GM19463 (cell line): ENCODE measurements around the gene ARID4B.
"Not testable (repeated sequence)": the region's sequence is repeated elsewhere in the genome, so short reads cannot be mapped to it uniquely, and the experiment has no call there.

ENCODE experiments used
- ATAC-seq: cut with Tn5 transposase; IDR thresholded peaks from one replicate; pipeline ENCODE4 v1.9.1; 2021; ENCODE audit warnings: mild to moderate bottlenecking, moderate library complexity; ENCODE audit not compliant: unreplicated experiment

ARID4B gene

DNA sequence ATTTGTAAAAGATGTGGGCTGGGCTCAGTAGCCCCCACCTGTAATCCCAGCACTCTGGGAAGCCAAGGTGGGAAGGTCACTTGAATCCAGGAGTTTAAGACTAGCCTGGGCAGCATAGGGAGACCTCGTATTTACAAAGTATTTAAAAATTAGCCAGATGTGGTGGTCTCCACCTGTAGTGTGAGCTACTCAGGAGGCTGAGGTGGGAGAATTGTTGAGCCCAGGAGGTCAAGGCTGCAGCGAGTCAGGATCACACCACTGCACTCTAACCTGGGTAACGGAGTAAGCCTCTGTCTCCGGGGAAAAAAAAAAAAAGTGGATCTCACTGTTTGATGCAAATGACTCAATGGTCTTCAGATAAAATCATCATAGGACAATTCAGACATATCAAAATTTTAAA lies 89.4 kb downstream of the ARID4B start:
- no peak for ATAC-seq

DNA sequence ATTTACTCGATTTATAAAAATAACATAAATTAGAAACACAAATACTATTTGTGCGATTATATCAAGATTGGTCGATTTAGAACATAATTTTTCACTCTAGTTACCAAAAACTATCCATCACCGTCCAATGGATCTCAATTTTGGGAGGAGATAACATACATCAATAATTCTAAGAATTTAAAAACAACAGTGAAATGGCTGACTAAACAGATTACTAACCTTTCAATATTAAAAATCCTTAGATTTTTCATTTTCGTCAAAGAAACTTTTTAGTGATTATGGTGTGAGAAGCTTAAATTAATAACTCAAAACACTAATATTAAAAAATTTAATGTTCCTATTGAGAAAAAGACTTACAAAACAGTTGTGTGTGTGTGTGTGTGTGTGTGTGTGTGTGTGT lies 91.9 kb downstream of the ARID4B start:
- no peak for ATAC-seq

DNA sequence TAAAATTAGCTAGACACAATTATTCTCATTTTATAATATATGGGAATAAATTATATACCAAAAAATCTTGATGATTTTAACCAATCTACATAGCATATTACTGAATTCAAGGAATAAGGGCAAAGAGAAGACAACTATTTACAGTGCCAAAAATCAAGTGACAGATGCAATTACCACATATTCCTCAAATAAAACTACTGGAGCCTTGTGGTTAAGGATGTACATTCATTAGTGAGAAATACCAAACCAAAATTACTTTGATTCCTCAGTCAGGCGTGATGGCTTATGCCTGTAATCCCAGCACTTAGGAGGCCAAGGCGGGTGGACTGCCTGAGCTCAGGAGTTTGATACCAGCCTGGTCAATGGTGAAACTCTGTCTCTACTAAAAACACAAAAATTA lies 98.1 kb downstream of the ARID4B start:
- no peak for ATAC-seq

DNA sequence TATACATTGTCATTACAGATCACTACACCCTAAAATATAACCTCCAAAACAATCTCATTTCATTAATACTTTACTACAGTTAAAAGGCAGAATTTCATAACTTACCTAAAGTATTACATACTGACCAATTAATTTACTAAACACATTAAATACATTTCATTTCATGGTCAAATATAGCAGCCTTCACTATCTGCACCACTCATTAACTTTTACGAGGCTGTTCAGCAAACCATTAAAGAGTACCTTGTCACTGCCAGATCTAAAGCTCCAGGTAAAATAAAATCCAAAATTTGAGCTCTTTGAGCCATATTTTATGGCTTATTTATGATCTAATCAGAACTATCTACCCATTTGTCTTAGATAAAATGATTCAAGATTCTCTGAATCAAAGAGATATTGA lies 100.6 kb downstream of the ARID4B start:
- no peak for ATAC-seq

DNA sequence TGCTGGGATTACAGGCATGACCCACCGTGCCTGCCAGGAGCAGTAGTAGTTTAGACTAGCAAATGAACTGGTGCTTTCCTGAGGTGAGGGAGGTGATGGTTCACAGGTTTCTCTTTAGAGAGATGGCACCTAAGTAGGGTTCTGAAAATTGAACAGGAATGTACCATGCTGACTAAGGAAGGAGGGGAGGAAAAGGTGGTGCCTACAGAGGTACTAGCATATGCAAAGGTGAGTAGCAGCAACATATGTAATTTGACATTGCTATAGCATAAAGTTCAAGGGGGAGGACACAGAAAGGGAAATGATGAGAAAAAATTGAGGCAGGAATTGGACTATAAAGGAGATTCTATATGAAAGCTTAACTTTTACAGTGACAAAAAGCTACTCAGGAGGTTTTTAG lies 101.0 kb downstream of the ARID4B start:
- no peak for ATAC-seq

DNA sequence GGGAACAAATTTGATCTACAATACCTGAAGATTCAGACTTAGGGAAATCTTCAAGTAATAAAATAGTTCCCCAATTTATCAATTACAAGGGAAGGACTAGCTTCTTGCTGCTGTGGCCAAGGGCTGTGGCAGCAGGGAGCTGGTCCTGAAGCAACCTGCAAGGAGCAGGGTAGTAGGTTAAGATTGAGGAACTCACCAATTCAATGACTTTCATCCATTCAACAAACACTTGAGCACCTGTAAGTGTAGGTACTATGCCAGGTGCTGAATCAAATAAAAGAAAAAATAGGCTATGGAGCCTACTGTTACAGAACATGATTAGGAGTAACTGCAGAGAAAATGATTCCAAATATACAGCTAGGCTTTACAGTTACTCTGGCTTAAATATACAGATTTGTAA lies 102.7 kb downstream of the ARID4B start:
- no peak for ATAC-seq

DNA sequence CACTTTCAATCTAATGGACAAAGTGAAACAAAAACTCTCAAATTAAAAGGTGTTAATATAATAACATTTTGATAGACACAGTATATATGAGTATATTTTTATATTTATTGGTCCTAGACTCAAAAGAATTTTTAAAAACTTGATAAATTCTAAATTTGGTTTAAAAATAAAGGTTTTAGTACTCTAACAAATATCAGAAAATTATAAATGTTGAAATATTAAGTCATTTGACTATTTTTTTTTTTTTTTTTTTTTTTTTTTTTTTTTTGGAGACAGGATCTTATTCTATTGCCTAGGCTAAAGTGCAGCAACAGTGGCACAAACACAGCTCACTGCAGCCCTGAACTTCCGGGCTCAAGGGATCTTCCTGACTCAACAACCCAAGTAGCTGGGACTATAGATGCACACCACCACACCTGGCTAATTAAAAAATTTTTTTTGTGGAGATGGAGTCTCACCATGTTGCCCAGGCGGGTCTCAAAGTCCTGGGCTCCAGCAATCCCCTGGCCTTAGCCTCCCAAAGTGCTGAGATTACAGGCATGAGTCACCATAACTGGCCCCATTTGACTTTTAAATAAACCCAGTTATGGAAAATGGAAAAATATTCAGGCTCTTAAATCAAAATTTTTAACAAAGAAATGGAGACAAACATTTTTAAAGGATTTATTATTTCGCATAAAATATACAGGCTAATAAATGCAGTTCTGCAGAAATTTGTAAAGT lies 106.2 kb downstream of the ARID4B start:
- no peak for ATAC-seq

DNA sequence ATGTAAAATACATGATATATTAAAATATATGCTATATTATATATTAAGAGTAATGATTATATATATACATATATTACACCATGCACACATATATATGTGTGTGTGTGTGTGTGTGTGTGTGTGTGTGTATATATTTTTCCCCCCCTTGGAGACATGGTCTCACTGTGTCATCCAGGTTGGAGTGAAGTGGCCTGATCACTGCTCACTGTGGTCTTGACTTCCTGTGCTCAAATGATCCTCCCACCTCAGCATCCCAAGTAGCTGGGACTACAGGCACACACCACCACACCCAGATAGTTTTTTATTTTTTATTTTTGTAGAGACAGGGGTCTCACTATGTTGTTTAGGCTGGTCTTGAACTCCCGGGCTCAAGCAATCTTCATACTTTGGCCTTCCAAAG lies 112.5 kb downstream of the ARID4B start:
- ATAC-seq = no peak

DNA sequence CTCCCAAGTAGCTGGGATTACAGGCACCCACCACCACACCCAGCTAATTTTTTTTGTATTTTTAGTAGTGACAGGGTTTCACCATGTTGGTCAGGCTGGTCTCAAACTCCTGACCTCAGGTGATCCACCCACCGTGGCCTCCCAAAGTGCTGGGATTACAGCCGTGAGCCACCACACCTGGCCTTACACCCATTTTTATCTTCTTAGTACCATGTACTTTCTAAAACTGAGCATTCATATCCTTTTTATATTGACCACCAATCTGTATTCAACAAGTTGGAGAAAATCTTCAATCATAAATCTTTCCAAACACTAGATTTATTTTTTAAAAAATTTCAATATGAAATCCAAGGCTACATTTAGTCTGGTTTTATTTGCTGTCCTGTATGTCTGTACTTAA lies 113.0 kb downstream of the ARID4B start:
- ATAC-seq = not testable (repeated sequence)

DNA sequence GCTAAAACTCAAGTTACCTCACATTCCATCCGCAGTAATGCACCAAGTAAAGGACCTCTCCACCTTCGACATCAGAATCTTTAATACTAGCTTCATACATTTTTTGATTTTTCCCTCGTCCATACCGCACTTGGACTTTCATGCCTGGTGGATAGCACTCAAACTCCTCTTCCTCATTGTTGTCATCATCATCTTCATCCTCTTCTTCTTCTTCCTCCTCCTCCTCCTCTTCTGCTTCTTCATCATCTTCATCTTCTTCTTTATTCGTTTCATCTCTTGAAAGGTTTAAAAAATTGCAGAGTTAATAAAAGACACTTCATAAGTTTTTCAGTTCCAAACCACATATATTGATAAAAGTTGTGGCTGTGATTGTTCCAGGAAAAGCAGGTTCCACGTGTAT lies 114.2 kb downstream of the ARID4B start:
- no peak for ATAC-seq

DNA sequence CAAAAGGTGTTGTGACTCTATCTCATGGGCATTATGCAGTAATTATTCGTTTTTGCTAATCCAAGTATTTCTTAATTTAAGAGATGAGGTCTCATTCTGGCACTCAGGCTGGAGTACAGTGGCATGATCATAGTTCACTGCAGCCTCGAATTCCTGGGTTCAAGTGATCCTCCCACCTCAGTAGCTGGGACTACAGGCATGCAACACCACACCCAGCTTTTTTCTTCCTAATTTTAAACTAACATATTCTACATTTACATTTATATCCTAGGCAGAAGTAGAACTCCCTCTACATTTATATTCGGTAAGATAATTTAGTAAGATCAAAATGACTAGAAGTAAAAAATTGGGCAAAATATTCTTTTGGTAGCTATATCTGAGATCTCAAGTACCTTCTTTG lies 116.5 kb downstream of the ARID4B start:
- no peak for ATAC-seq

DNA sequence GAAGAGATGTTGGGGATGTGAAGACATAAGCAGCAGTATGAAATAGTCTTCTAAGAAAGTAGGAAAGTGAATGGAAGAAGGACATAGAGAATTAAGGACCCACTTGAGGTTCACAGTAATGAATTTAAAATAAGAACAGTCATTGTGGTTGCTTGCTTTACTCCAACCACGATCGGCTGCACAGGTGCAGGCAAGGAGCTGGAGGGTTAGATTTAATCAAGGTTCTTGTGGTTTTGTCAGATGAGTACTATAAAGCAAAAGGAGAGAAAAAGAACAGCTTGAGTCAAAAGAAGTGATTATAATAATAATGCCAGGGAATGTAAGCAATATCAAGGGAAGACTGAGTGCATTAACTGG lies 120.8 kb downstream of the ARID4B start:
- ATAC-seq = no peak

DNA sequence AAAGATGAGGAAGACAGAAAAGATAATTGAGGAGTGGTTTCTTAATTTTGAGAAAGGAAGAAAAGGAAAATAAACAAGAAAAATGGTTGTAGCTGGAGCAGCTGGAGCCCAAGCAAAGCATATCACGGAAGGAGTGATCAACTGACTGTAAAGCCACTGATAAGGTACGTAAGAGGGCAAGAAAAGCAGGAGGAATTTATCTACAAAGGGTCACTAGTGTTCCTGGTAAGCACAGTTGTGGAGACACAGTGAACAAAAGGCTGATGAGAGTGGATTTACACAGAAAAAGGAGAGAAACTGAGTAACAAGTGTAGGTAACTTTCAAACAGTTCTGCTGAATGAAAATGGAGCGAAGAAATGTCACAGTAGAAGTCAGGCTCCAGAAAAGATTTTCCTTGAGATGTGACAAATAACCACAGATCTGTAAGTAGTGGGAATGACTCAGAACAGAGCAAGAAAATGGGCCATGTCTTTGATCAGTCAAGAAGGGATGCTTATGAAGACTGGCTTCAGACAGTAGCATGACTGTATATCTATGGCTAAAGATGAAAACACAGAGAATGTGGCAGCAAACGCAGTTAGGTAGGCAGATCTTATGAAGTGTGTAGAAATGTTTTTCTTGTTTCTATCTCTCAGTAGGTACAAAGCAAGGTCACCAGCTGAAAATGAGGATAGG lies 121.3 kb downstream of the ARID4B start:
- ATAC-seq = no peak

DNA sequence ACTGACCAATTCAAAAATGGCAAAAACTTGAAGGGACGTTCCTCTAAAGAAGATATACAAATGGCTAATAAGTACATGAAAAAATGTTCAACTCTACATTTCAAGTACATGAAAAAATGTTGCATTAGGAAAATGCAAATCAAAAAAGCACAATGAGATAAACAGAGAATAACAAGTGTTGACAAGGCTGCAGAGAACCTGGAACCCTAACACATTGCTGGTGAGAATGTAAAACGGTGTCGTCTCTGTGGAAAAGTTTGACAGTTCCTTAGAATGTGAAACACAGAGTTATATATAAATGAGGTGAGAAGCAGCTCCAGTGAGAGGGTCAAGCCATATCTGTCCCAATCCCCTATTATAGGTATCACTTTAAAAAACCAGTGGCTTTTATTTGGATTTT lies 122.3 kb downstream of the ARID4B start:
- ATAC-seq = no peak

DNA sequence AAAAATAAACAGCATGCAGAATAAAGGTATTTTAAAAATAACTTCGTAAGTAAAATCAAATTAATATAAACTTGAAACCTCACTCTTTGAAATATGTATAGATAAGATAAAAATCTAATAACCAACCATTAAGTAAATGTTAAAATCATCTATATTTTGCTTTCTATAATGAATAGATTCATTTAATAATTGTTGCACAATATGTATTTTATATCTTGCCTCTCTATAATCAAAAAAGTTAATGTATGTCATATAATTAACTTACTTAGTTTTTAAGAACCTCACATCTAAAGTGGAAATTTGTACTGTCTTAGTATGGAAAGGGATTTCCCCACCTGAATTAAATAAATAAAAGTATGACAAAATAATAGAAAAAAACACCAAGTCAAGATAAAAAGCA lies 124.6 kb downstream of the ARID4B start:
- no peak for ATAC-seq

DNA sequence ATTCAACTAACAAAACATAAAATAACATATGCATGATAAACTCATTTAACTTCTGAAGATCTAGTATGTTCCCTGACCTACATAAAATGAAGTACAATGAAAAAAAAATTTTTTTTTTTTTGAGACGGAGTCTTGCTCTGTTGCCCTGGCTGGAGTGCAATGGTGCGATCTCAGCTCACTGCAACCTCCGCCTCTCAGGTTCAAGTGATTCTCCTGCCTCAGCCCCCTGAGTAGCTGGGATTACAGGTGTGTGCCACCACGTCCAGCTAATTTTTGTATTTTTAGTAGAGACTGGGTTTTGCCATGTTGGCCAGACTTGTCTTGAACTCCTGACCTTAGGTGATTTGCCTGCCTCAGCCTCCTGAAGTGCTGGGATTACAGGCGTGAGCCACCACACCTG lies 125.5 kb downstream of the ARID4B start:
- ATAC-seq = not testable (repeated sequence)

DNA sequence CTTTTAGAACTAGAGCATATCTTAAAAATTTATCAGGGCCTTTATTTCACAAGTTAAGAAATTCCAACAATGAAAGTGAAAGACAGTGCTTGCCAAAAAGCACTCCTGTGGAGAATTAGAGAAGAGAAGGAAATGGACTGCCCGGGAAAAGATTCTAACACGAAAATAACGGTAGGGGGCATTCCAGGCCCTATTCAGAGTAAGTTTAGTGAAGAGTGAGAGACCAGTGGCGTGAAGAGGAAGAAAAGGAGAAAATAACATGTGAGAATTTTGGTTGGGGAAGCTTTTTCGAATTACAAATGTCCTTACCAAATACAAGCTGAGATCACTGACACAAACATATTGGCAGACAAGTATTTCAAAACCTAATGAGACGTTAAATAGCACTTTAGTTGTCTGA lies 128.5 kb downstream of the ARID4B start:
- no peak for ATAC-seq

DNA sequence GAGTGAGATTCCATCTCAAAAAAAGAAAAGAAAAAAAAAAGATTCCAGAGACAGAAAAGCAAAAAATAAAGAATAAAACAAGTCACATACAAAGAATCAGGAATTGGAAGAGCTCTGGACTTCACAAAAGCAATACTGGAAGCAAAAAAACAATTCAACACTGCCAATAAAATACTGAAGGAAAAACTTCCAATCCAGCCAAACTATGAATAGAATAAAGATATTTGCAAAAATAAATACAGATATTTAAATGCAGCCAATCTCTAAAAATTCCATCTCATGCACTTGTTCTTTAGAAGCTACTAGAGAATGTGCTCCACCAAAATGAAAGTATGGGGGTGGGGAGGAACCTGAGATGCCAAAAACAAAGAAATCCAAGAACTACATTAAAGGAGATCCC lies 137.5 kb downstream of the ARID4B start:
- no peak for ATAC-seq

DNA sequence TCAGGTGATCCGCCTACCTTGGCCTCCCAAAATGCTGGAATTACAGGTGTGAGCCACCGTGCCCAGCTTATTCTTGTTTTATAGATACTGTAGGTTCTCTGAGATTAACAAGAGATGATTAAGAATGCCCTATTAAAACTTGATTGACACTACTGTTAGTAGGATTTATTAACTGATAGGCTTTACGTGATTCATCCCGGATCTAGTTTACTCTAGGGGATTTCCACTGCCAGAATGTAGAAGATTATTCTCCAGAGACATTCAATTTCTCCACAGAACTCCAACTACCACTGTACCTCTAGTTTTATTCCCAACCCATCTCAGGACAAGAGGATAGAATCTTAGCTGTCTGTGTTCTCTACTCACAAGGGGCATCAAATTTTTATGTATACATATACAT lies 140.7 kb downstream of the ARID4B start:
- ATAC-seq = no peak

DNA sequence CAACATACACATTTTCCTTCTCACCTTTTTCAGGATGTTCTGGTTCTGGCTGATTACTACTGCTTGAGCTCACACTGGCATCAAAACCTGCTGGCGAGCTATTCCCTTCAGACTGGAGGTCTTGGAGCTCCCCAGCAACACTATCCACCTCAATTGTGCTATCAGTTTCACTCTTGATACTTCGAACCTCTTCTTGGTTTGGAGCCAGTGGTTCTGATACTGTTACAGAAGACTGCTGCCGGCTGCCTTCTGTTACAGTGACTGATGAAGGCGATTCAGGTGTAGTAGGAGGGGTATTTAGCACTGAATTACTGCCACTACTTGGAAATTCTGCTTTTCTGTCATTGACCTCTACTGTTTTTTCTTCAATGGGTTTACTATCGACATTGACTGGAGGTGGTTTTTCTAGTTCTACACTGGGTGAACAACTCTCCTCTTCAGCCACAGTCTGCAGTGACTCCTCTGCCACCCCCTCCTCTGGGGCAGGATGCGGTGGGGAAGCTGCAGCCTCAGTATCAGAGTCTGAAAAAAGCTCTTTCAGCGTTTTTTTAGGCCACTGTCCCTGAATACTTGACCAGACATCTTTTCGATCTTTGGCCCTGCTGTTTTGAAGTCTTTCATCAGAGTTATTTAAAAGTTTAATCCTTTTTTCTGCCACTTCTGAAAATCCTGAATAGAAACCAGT lies 146.3 kb downstream of the ARID4B start:
- ATAC-seq = no peak

DNA sequence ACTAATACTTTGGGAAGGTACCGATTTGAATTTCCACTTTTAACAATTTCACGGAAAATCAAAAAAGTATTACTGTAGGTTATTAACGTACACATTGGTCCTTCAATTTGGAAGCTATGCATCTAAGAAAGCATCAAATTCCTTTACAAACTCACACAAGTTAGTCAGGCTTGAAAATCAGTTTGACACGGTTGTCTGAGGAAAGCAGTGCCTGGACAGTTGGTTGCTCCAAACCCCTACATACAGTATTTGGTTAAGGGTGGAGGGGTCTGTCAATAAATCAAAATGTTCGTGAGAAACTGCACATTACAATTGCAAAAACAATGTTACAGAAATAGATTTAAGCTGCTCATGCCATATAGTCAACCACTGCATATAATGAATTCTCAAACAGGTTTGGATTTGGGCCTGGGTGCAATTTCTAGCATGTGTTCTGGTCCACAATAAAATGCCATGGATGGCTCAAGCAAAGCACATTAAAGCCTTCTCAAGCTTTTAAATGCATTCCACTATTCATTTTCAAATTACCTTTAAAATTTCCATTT lies 147.0 kb downstream of the ARID4B start:
- no peak for ATAC-seq

DNA sequence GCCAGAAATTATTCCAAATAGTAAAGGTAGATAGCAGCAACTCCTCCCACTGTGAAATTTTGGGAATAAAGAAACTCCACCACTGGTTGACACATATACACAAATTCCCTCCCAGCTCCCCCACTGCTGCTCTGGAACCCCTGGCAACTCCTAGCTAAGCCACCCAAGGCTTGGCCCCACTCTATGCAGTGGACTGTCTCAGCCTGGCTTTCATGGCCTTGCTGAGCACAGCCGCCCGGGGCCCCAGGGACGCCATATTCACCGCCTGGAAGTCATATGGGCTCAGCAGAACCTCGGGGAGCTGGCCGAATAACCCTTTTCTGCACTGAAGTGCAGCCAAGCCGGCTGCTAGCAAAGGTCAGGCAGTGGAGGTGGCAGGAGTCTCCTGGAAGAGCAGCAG lies 151.5 kb downstream of the ARID4B start:
- no peak for ATAC-seq
